ENCODE measurements around the gene WWC2.
"Not testable (repeated sequence)": the region's sequence is repeated elsewhere in the genome, so short reads cannot be mapped to it uniquely, and the experiment has no call there.

Gene WWC2

DNA sequence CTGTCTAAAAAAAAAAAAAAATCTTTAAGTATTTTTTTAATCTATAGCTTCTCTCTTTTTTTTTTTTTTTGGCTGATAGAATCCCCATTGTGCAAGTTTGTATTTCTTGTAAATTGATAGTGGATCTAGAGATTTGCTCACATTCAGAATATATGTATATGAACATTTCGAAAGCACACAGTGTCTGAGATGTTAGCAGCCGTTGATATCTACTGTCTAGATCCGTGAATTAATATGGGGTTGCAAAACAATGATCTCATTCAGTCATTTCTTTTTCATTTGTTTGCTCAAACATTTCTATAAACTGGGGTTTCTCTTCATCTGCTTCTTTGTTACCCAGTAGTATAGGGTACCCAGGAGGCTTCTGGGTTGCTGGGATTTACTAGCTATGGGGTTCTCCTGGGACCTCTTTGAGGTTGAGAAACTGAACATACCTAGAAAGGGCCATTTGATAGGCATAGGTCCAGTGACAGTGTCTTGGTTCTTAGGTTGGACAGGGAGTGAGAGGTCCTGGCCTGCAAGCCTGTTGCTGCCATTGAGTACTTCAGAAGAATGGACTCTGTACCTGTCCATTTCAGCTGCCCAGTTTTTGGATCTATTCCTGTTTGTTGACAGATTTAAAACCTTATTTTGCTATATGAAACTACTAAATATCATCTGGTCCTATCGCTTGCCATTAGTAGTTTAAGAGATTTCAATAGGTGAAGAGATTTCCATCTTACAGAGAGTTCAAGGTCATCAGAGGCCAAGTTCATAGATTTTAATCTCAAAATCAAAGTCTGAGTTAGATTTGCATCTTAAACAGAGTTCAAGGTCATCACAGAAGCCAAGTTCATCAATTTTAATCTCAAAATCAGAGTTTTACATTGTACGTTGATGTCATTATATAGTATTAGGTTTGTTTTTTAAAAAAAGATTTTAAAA, 50.8 kb downstream of the WWC2 start:
- Histone ChIP-seq H3K4me1 (ENCODE audit: insufficient read depth, low read length) (no peaks in the 10 kb centered on the region), H4K20me1 (ENCODE audit: insufficient read depth, low read length) (no peaks in the 10 kb centered on the region), H3K4me2 (ENCODE audit: insufficient read depth, low read length) (no peak overlapping the region), H3K27ac (ENCODE audit: low read length) (no peak overlapping the region), H3K27me3 (ENCODE audit: insufficient read depth, low read length, poor library complexity) (no peaks in the 10 kb centered on the region), H3K4me3 (ENCODE audit: low read depth in 1 of 2, low read length in 2 of 2) (no peak overlapping the region), H3K79me2 (ENCODE audit: insufficient read depth, low read length) (no peaks in the 10 kb centered on the region), H3K9ac (ENCODE audit: low read depth, low read length) (no peak overlapping the region), H3K9me3 (ENCODE audit: insufficient read depth, low read length, severe bottlenecking) (no peaks in the 10 kb centered on the region), H3K36me3 (ENCODE audit: insufficient read depth, low read length) (no peaks in the 10 kb centered on the region), H2AFZ (ENCODE audit: low read depth, low read length) (no peak overlapping the region)
- TF ChIP-seq CTCF (IDR thresholded peaks at IDR 0.05; ENCODE audit: borderline replicate concordance, extremely low read depth, low read length, poor library complexity, severe bottlenecking): no peak
- no peak for TF ChIP-seq EZH2 (IDR thresholded peaks at IDR 0.05; ENCODE audit: borderline replicate concordance, low read depth, low read length, severe bottlenecking)
- DNase-seq: no peak
- no peak for ATAC-seq (ENCODE audit: insufficient read depth, low read depth)

GRCh38 chr4:183150664-183151063, 51.6 kb downstream of the WWC2 start:
- not testable (repeated sequence) for H3K27ac ChIP-seq (ENCODE audit: low read length); H2AFZ ChIP-seq (ENCODE audit: low read depth, low read length); H3K4me3 ChIP-seq (ENCODE audit: low read depth in 1 of 2, low read length in 2 of 2); DNase-seq; H4K20me1 ChIP-seq (ENCODE audit: insufficient read depth, low read length); H3K27me3 ChIP-seq (ENCODE audit: insufficient read depth, low read length, poor library complexity); H3K79me2 ChIP-seq (ENCODE audit: insufficient read depth, low read length); H3K4me1 ChIP-seq (ENCODE audit: insufficient read depth, low read length); H3K9me3 ChIP-seq (ENCODE audit: insufficient read depth, low read length, severe bottlenecking); H3K9ac ChIP-seq (ENCODE audit: low read depth, low read length); H3K4me2 ChIP-seq (ENCODE audit: insufficient read depth, low read length); H3K36me3 ChIP-seq (ENCODE audit: insufficient read depth, low read length); ATAC-seq (ENCODE audit: insufficient read depth, low read depth)

DNA sequence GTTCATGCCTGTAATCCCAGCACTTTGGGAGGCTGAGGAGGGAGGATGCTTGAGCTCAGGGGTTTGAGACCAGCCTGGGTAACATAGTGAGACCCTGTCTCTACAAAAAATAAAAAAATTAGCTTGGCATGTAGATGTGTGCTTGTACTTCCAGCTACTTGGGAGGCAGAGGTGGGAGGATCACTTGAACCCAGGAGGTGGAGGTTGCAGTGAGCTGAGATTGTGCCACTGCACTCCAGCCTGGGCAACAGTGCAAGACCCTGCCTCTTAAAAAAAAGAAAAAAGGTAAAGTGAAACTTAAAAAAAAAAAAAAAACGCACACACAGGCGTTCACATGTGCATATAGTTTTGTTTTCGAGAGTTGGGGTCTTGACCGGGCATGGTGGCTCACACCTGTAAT, 53.2 kb downstream of the WWC2 start:
- not testable (repeated sequence) for H3K27ac ChIP-seq (ENCODE audit: low read length); DNase-seq; ATAC-seq (ENCODE audit: insufficient read depth, low read depth); H4K20me1 ChIP-seq (ENCODE audit: insufficient read depth, low read length); H3K9me3 ChIP-seq (ENCODE audit: insufficient read depth, low read length, severe bottlenecking); H3K4me1 ChIP-seq (ENCODE audit: insufficient read depth, low read length); H3K4me3 ChIP-seq (ENCODE audit: low read depth in 1 of 2, low read length in 2 of 2); H2AFZ ChIP-seq (ENCODE audit: low read depth, low read length); H3K9ac ChIP-seq (ENCODE audit: low read depth, low read length); H3K27me3 ChIP-seq (ENCODE audit: insufficient read depth, low read length, poor library complexity); H3K4me2 ChIP-seq (ENCODE audit: insufficient read depth, low read length); H3K36me3 ChIP-seq (ENCODE audit: insufficient read depth, low read length); H3K79me2 ChIP-seq (ENCODE audit: insufficient read depth, low read length)

- Histone ChIP-seq H3K27ac (ENCODE audit: low read length) (no peak overlapping the region), H3K4me2 (ENCODE audit: insufficient read depth, low read length) (no peak overlapping the region), H4K20me1 (ENCODE audit: insufficient read depth, low read length) (no peaks in the 10 kb centered on the region), H3K4me1 (ENCODE audit: insufficient read depth, low read length) (no peaks in the 10 kb centered on the region), H3K9ac (ENCODE audit: low read depth, low read length) (no peak overlapping the region), H3K9me3 (ENCODE audit: insufficient read depth, low read length, severe bottlenecking) (no peaks in the 10 kb centered on the region), H3K36me3 (ENCODE audit: insufficient read depth, low read length) (no peaks in the 10 kb centered on the region), H3K4me3 (ENCODE audit: low read depth in 1 of 2, low read length in 2 of 2) (no peak overlapping the region), H3K27me3 (ENCODE audit: insufficient read depth, low read length, poor library complexity) (no peaks in the 10 kb centered on the region), H2AFZ (ENCODE audit: low read depth, low read length) (no peak overlapping the region), H3K79me2 (ENCODE audit: insufficient read depth, low read length) (no peaks in the 10 kb centered on the region)
- no peak for ATAC-seq (ENCODE audit: insufficient read depth, low read depth)
- TF ChIP-seq EZH2 (IDR thresholded peaks at IDR 0.05; ENCODE audit: borderline replicate concordance, low read depth, low read length, severe bottlenecking): no peak
- no peak for TF ChIP-seq CTCF (IDR thresholded peaks at IDR 0.05; ENCODE audit: borderline replicate concordance, extremely low read depth, low read length, poor library complexity, severe bottlenecking)
- DNase-seq: no peak
Observed at GRCh38 chr4:183153190-183153916, 54.3 kb downstream of the WWC2 start.
